Activated T-helper 1 cell treated with anti-CD3 and anti-CD28 coated beads, Interleukin-2, amount 50 U/mL, for 16 hours (primary cell): ENCODE measurements around the gene ACSL5.

Source experiments
- DNase-seq, 2 donors: peaks; one replicate each; pipeline ENCODE4 v3.0.0-alpha.2; 2020; ENCODE audit warnings: low read depth in 1 of 2, low spot score in 1 of 2

Gene ACSL5, protein sequence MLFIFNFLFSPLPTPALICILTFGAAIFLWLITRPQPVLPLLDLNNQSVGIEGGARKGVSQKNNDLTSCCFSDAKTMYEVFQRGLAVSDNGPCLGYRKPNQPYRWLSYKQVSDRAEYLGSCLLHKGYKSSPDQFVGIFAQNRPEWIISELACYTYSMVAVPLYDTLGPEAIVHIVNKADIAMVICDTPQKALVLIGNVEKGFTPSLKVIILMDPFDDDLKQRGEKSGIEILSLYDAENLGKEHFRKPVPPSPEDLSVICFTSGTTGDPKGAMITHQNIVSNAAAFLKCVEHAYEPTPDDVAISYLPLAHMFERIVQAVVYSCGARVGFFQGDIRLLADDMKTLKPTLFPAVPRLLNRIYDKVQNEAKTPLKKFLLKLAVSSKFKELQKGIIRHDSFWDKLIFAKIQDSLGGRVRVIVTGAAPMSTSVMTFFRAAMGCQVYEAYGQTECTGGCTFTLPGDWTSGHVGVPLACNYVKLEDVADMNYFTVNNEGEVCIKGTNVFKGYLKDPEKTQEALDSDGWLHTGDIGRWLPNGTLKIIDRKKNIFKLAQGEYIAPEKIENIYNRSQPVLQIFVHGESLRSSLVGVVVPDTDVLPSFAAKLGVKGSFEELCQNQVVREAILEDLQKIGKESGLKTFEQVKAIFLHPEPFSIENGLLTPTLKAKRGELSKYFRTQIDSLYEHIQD

DNA sequence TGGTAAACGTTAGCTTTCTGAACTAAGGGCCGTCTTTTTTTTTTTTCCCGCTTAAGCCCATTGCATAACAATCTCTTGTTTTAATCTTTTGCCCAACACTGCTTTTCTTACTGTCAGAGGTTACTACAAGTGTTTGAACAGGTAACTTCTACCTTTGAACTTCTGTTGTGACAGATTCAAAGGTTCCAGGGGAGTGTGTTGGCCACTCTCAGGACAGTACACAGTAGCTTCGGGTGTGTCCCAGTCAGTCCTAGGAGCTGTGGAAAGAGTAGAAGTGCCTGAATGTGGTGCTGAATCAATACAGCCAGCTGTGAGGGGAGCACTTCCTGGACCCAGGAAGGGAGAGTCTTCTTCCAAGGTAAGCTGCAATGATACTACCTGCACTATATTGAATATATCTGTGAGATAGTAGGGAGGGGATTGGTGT lies at the start of gene ACSL5:
TSS of gene ACSL5 (plus strand) at position 205 of the 427 bp plus-strand sequence. CDS start 20,831 bp downstream, outside the sequence.
- DNase-seq: no peak

DNA sequence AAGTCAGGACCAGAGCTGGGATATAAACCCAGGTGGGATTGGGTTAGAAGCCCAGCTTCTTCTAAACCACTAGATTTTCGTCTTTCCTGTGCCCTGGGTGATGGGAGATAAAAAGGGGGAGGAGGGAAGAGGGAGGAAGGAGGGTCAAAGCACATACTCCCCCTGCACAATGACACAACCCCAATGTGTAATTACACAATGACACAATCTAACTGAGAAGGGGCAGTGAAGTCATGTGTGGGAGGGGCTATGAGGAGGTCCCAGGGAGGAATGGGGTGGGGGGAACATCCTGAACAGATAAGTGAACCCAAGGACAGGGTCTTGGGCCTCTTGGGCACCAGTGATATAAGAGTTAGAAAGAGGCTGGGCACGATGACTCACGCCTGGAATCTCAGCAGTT lies 46.2 kb upstream of the ACSL5 start:
- no peak for DNase-seq

DNA sequence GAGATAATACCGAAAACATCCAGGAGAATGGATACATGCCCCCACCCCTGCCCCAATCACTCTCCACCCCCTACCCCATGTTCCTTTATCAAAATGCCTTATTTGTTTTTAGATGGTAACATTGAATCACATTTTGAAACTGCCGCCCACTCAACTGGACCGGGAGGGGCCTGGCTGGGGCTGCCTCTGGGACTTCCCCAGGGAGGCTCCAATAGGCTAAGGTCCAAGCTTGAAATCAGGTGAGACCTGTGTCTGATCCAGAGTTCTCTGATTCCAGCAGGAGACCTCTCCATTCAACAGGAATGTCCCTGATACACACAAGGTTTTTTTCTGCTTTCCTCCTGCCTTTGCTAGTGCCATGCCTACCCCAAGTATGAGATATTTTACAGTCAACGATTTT lies 43.8 kb upstream of the ACSL5 start:
- no peak for DNase-seq

DNA sequence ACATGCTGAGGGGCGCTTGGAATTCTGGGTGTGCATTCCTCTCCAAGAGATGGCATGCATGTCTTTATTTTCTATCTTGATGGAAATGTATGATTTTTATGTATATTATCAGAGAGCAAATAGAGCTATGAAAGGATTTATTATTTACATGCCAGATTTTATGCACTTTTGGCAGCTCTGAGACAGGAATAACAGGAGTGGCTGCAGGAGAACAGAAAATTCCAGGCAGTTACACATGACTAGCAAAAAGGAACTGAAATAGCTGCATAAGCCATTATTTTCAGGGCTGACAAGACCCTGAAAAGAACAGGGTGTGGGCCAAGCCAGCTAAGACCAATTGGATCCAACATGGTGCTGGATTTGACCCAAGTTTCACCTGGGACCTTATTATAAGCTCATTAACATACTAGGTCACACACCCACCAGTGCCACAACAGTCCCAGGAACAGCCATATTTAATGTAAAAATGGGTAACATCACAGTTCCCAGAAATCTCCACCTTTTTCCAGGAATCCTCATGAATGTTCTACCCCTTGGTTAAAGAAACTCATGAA lies 43.2 kb upstream of the ACSL5 start:
- no peak for DNase-seq

DNA sequence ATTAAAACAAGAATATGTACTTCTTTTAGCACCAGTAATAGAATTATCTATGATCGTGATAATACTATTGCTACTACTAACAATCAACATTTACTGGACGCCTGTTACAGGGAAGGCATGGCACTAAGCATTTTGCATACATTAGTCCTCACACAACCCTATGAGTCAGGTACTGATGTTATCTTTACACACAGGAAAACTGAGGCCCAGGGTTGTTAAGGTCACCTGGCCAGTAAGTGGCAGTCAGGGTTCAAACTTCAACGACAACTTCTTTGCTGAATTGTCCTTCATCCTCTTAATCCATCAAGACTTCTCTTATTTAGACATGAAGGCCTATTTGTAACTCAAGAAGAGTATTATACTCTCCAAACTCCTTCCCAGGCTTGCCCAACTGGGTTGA lies 41.9 kb upstream of the ACSL5 start:
- no peak for DNase-seq

DNA sequence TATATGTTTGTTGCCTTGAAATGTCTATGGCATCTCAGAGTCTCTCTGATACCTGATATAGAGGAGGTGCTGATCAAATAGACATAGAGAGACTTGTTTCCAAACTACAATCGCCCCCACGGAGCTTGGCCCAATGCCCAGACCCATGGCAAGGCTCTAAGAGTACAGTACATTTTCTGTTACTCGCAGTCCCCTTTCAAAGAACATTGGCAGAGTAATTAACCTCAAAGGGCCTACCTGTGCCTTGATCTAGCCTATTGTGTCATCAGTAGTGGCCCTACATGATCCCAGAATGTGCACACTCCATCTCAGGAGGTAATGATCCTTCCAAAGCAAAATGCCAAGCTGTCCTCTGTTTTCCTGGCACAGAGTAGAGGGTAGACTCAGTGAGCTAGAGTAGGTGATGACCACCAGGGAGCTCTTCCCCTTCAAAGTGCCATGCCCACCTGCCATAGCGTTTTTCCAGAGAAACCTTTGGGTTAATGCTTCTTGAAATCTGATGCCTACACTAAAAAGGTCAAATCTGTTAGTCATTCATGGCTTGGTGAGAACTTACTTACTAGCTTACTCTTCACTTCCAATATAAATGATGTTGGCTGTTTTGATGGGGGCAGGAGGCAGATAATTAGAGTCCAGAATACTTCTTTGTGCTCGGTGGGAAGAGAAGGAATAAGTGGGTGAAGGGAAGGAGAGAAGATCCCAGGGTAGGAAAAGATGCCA lies 41.2 kb upstream of the ACSL5 start:
- no peak for DNase-seq

DNA sequence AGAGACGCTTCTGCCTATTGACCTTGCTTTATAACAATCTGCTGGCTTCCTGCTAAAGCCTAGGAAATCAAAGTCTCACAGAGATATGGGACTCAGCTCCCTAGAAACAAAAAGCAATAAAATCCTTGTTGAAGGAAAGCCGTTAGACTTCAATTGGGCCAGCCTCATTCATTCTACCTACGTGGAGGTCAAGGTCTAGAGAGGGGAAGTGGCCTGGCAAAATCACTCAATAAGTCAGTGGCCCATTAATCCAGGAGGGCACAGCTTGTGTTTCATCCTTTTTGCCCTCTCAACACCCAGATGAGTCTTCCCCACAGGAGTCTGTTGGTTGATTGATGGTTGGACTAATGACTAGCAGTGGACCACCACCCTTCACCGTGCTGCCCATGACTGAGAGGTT lies 40.5 kb upstream of the ACSL5 start:
- no peak for DNase-seq

DNA sequence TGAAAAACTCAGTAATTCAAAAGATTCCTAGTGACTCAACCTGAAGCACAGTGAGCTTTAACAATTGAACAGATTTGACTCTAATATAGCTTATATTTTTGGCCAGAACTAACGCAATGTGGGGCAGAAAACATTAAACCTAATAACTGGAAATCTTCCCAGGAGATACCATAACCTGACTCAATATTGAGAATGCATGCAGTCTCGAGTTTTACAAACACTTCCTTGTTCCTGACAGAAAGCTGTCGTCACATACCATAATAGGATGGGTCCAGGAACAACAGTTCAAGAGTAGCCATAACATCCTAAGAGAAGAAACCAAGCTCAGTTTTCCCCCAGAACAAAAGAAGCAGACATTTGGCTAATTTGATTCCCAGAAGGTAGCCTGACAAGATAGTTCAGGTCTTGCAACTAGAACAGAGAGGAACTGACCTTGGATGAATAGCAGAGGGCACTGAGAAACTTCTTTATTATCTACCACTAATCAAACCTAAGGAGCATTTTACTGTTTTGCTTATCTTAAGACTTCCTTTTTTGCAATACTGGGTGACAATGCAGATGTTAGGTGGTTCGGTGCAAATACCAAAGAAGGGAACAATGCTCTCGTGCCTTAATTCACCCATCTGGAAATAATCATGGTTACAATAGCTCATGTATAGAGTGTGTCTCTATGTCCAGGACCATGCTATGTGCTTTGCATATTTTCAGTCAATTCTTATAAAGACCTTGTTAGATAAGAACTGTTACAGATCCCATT lies 38.6 kb upstream of the ACSL5 start:
- DNase-seq: no peak

DNA sequence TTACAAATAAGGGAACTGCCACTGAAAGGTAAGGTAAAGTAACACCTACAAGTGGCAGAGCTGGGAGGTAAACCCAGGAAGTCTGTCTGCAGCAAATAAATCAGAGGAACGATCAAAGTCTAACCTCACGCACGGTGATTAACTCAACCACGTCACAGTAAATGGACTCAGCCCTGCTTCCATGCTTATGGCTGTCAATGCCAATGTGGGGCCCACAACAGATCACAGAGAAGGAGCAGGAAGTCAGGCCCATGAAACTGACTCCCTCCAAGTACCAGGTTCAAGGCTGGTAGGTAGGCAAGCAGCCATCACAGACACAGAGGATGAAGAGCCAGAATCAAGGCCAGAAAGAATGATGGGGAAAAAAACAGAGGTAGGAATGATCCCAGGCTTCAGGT lies 38.0 kb upstream of the ACSL5 start:
- no peak for DNase-seq

DNA sequence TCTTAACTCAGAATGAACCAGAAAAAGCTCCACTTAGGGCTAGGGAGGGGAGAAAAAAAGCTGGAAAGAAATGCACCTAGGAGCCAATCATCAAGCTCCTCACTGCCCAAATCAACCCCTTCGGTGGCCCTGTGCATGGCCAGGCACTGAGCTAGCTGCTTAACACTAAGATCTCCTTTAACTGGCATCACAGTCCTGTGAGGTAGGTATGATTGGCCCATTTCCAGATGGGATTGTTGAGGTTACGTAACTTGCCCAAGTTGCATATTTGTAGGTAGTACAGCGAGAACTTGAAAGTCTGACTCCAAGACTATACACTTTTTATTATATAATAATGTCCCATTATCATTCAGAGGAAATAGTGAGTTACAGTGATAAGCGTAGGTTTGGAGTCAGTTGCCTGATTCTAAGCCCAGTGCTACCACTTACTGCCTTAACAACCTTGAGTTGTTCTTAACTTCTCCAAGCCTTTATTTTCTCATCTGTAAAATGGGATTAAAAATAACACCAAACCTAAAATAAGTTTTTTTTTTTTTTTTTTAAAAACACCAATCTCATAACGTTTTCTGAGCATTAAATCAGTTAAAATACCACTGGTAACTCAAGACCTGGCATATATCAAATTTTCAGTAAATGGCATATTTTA lies 37.2 kb upstream of the ACSL5 start:
- no peak for DNase-seq

DNA sequence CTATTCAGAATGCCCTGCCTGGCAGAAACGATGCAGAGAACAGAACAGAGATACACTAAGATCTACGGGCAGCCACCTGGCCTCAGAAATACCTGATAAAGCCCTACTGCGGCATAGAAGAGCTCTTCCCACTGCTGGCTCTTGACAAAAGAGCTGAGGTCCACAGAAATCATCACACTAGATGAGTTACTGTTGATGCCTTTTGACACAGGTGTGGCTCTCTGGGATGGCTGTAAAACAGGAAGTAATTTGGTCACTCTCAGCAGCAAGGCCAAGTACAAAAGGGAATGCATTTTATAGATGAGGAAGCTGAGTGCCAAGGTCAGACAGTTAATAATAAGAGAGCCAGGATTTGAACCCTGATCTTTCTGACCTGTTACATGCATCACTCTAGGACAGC lies 35.0 kb upstream of the ACSL5 start:
- no peak for DNase-seq

DNA sequence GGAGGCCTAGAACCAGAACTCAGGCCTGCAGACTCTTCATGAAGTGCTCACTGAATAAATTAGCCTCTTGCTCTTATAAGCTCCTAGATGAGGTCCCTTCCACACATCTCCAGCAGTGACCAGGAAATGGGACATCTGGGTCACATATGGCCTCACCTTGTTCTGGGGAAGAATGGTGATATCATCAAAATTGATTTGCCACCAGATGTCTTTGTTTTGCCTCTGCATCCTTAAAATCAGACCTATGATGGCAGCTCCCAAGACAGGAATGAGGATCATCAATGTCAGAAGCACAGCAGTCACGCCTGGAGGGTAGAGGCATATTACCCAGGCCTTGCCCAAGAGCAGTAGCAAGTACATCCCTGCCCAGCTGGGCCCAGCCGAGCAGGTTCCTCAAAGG lies 33.3 kb upstream of the ACSL5 start:
- DNase-seq: no peak

DNA sequence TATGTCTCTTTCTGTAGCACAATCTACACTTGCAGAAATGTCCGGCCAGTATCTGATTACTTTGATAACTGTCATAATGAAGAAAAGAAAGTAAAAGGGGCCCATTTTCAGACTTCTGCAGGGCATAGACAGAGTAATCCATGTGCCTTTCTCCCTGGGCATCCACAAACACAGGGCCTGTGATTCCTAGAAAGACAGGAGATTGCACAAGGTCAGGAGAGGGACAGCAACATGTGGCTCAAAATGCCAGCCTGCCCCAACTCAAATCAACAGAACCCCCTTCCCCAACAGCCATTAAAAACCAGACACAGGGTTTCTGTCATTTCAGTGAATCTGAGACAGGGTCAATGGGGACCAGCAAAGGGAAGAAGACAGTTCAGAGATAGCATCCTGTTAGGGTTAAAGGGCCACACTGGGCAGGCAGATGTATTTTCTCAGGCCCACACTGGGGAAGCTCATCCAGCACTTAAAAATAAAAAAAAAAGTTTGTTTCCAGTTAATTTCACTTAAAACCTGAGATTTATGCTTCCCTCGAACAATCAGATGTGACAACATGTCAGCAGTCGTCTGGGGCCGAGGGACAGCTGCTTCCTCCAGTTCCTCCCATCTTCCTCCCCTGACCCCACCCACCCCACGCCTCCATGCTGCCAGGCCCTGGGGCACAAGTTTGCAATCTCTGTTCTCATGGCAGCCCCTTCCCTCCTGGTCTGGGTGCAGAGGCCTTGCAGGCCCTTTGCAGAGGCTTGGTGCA lies 30.7 kb upstream of the ACSL5 start:
- no peak for DNase-seq

DNA sequence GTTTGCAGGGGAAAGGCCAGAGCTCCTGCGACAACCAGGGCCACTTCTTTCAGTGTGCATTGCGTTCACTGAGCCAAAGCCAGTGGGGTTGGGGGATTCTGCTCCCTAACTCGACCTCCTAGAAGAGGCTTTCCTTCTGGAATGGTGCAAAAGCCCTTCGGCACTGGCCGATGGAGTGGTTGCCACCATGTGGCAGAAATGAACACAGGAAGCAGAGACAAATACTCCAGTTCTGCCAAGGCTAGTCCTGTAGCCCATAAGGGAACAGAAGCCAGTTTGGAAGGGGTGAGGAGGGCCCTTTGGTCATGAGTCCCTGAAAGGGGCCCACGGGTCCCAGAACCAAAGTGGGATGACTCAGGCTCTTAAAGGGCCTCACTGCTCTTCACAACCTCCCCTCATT lies 29.7 kb upstream of the ACSL5 start:
- DNase-seq: no peak

DNA sequence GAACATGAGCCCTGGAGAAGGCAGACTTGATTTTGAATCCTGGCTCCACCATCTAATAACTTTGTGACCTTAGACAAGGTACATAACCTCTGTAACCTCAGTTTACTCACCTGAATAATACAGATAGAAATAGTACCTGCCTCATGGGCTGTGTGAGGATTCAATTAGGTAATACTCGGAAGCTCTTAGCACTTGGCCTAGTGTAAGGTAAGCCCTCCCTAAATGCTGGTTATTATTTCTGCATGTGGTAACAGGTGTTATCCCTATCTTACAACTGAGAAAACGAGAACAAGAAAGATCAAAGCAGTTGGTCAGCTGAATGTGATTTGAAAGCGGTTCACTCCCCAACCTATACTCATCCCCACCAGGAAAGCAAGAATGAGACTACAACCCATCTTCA lies 28.7 kb upstream of the ACSL5 start:
- no peak for DNase-seq

DNA sequence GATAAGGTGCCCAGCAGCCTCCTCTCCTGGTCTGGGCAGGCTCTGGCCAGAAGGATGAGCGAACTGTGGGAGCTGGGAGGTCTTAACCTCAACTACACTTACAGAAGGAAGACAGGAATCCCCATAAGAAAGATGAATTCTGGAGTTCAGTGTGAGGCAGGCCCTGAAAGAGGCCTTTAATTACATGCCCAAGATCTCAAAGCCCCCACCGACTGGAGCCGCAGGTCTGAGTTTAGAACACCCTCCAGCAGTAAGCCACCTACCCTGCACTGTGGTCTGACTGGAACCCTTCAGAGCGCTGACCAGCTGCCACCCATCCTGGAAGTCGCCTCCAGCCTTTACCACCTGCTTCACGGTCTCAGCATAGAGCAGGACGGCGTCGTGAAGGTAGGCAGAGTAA lies 28.2 kb upstream of the ACSL5 start:
- no peak for DNase-seq

DNA sequence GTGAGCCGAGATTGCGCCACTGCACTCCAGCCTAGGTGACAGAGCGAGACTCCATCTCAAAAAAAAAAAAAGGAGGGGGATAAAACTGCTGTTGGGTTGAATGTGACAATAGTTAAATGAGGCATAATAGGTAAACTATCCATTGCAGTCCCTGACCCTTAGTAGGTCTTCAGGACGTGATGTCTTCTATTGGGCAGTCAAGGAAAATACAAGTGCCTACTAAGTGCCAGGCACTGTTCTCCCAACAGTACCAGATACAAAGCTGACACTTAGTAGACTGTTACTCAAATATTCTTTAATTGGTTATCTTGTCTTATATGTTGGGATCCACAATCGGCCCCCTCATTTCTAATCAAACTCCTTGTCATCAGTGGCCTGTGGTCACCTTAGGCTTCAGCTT lies 27.1 kb upstream of the ACSL5 start:
- DNase-seq: no peak

DNA sequence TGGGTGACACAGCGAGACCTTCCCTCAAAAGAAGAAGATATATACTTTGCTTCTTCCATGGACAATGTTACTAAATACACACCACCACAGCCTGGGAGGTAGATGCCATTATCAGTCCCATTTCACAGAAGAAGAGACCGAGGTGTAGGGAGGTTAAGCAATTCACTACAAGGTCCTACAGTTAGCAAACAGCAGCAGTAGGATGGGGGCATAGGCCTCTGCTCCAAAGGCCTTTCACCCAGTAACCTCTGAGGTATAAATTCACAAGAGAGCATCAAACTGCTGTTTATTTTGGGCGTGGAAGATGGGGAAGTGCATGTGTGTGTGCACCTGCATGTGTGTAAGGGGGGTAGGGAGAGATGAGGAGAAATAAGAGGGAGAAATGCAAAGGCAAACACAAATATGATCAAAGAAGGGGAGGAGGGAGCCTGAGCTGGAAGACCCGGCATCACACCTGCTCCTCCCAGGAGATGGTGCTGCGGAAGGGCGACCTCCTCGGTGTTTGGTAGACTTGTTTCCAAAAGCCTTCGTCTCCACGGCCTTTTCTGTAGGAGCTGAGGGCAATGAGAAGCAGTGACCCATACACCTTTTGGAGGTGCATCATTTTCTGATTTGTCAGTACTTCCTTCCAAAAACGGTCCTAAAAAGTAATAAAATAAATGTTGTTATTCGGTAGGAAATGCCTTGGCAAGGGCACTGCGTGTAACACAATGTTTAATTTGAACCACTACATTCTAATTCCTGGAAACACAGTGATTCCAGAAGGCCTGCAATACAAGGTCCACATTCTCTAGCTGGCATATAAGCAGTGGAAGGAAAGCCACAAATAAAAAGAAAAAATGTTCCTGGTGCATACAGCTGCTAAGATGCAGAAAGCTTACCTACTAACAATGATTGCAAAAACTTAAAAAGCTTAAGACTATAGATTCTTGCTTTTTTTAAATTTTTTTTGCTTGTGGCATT lies 25.9 kb upstream of the ACSL5 start:
- DNase-seq: no peak

DNA sequence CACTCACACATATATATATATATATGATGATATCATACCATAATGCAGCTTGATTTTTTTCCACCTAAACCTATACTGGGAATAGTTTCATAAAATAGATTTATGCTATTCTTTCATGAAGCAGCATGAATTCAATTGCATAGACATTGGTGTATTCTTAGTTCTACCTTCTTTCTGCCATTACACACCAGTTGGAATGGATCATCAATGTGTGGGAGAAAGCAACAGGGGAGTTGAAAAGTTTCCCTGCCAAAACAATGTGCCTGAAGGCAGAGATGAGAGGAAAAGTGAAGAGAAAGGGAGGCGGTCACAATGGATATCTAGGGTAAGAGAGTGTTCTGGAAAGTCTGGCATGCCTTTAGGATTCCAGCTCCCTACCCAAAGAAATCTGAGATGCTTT lies 25.2 kb upstream of the ACSL5 start:
- DNase-seq: no peak
